Erythroblast (primary cell): Measurements from ENCODE around the gene EDARADD.

Source experiments
- GATA1 ChIP-seq: IDR thresholded peaks from 2 replicates; pipeline ENCODE4 v1.6.1; 2011; ENCODE audit warnings: low read depth, mild to moderate bottlenecking, control low read depth, low read length, moderate library complexity
- POLR2A ChIP-seq: IDR thresholded peaks from 2 replicates; pipeline ENCODE4 v1.6.1; 2011; ENCODE audit warnings: mild to moderate bottlenecking, low read length

DNA sequence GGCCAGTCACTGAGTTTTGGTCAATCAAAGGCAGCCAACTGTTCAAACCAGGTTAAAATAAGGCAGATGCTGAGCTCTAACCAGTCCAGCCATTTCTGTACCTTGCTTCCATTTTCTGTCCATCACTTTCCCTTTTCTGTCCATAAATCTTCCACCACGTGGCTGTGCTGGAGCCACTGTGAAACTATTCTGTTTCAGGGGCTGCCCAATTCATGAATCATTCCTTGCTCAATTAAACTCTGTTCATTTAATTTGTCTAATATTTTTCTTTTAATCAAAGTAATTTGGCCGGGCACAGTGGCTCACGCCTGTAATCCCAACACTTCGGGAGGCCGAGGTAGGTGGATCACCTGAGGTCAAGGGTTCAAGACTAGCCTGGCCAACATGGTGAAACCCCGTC is 107.0 kb downstream of the EDARADD start:
- no peak for TF ChIP-seq POLR2A
- TF ChIP-seq GATA1: no peak
